SU-DHL-6 (cell line): Measurements from ENCODE around the gene PHLDB2.

Experiments used
- EZH2phosphoT487 ChIP-seq: fragments of 200-600 bp; sonication (generic), shearing (Covaris generic); conservative IDR thresholded peaks from 2 replicates; pipeline ENCODE4 v1.6.1; 2018; ENCODE audit warnings: mild to moderate bottlenecking, antibody characterized with exemption, low read length, moderate library complexity, mixed read lengths
- TF ChIP-seq, protein P1 (sequence below): fragments of 200-600 bp; sonication (generic); IDR thresholded peaks from one replicate; pipeline ENCODE4 v1.5.1; 2017; ENCODE audit warnings: antibody characterized with exemption, mild to moderate bottlenecking, low read length, moderate library complexity; ENCODE audit not compliant: insufficient read depth, poor library complexity, severe bottlenecking

GRCh38 chr3:111848283-111848682, 10.8 kb upstream of the PHLDB2 start:
- TF ChIP-seq, protein P1, sequence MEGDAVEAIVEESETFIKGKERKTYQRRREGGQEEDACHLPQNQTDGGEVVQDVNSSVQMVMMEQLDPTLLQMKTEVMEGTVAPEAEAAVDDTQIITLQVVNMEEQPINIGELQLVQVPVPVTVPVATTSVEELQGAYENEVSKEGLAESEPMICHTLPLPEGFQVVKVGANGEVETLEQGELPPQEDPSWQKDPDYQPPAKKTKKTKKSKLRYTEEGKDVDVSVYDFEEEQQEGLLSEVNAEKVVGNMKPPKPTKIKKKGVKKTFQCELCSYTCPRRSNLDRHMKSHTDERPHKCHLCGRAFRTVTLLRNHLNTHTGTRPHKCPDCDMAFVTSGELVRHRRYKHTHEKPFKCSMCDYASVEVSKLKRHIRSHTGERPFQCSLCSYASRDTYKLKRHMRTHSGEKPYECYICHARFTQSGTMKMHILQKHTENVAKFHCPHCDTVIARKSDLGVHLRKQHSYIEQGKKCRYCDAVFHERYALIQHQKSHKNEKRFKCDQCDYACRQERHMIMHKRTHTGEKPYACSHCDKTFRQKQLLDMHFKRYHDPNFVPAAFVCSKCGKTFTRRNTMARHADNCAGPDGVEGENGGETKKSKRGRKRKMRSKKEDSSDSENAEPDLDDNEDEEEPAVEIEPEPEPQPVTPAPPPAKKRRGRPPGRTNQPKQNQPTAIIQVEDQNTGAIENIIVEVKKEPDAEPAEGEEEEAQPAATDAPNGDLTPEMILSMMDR: no peak
- TF ChIP-seq EZH2phosphoT487: no peak
